SIG-M5 (cell line): ENCODE data around the gene ERRFI1.

ENCODE experiments used
- DNase-seq: peaks from one replicate; lab custom pipeline; 2025; lab: John Stamatoyannopoulos, UW

ERRFI1 gene

GRCh38 chr1:8043621-8044020, 17.5 kb upstream of the ERRFI1 start:
- no peak for DNase-seq

- no peak for DNase-seq
Observed at GRCh38 chr1:8042134-8042533, 16.0 kb upstream of the ERRFI1 start.

GRCh38 chr1:8040586-8040985, 14.5 kb upstream of the ERRFI1 start:
- no peak for DNase-seq

- no peak for DNase-seq
Observed at GRCh38 chr1:8039071-8039470, 13.0 kb upstream of the ERRFI1 start.

- no peak for DNase-seq
Observed at GRCh38 chr1:8035289-8035688, 9.2 kb upstream of the ERRFI1 start.

- no peak for DNase-seq
Observed at GRCh38 chr1:8033322-8033721, 7.2 kb upstream of the ERRFI1 start.

- no peak for DNase-seq
Observed at GRCh38 chr1:8032366-8032910, 6.3 kb upstream of the ERRFI1 start.

- DNase-seq: no peak
Observed at GRCh38 chr1:8031176-8031785, 5.2 kb upstream of the ERRFI1 start.

GRCh38 chr1:8028571-8028910, 2.4 kb upstream of the ERRFI1 start:
- DNase-seq: no peak

- no peak for DNase-seq
Observed at GRCh38 chr1:8027748-8028570, 1.9 kb upstream of the ERRFI1 start.

- DNase-seq: no peak
Observed at GRCh38 chr1:8026976-8027747, 1.1 kb upstream of the ERRFI1 start.

GRCh38 chr1:8025671-8026144, 401 bp downstream of the ERRFI1 start:
- DNase-seq: no peak

- no peak for DNase-seq
Observed at GRCh38 chr1:8025061-8025670, 943 bp downstream of the ERRFI1 start.

- no peak for DNase-seq
Observed at GRCh38 chr1:8024329-8024728, 1.8 kb downstream of the ERRFI1 start.

- DNase-seq: no peak
Observed at GRCh38 chr1:8023995-8024313, 2.2 kb downstream of the ERRFI1 start.

- no peak for DNase-seq
Observed at GRCh38 chr1:8023287-8023994, 2.7 kb downstream of the ERRFI1 start.

GRCh38 chr1:8022395-8023286, 3.5 kb downstream of the ERRFI1 start:
- DNase-seq: no peak

GRCh38 chr1:8021676-8022266, 4.3 kb downstream of the ERRFI1 start:
- no peak for DNase-seq

GRCh38 chr1:8020032-8020431, 6.1 kb downstream of the ERRFI1 start:
- DNase-seq: no peak

- no peak for DNase-seq
Observed at GRCh38 chr1:8019229-8019620, 6.9 kb downstream of the ERRFI1 start.
